ENCODE measurements around the gene TBCEL.

GRCh38 chr11:121140369-121140768 lies 116.5 kb downstream of the TBCEL start:
- TF ChIP-seq POLR2AphosphoS5 (IDR thresholded peaks at IDR 0.05; ENCODE audit: low read depth, low read length) (no peak), POLR2A (IDR thresholded peaks at IDR 0.05; ENCODE audit: low read depth, low read length) (no peak), TAF1 (IDR thresholded peaks at IDR 0.05; ENCODE audit: low read depth, low read length) (no peak)
